Stomach smooth muscle (tissue), 2 donors: ENCODE data around the gene TBX10.
A peak's percentile ranks its signal among the peaks of the same experiment; 100 is the strongest.

Experiments
- H3K27ac ChIP-seq: one replicate; pipeline ENCODE4 v1.7.0; 2013; ENCODE audit warnings: mild to moderate bottlenecking, low read length, inconsistent platforms
- H3K27me3 ChIP-seq, 2 donors: one replicate each; pipeline ENCODE4 v1.7.0; 2013; ENCODE audit warnings: low read length in 2 of 2; ENCODE audit not compliant: insufficient read depth in 2 of 2, control insufficient read depth in 1 of 2
- H3K36me3 ChIP-seq, 2 donors: one replicate each; pipeline ENCODE4 v1.7.0; 2013; ENCODE audit warnings: low read length in 2 of 2; ENCODE audit not compliant: control insufficient read depth in 2 of 2, insufficient read depth in 2 of 2
- H3K4me1 ChIP-seq: one replicate; pipeline ENCODE4 v1.7.0; 2013; ENCODE audit warnings: low read length; ENCODE audit not compliant: control insufficient read depth, insufficient read depth
- H3K4me3 ChIP-seq, 2 donors: one replicate each; pipeline ENCODE4 v1.7.0; 2013; ENCODE audit warnings: low read length in 2 of 2
- H3K9ac ChIP-seq, 2 donors: one replicate each; pipeline ENCODE4 v1.7.0; 2013; ENCODE audit warnings: low read length in 2 of 2, mild to moderate bottlenecking in 1 of 2
- H3K9me3 ChIP-seq, 2 donors: one replicate each; pipeline ENCODE4 v1.7.0; 2013; ENCODE audit warnings: low read length in 2 of 2; ENCODE audit not compliant: control insufficient read depth in 2 of 2
- donor health status: healthy.
- donor health status: Pancreatic carcinoma.

TBX10 gene

DNA sequence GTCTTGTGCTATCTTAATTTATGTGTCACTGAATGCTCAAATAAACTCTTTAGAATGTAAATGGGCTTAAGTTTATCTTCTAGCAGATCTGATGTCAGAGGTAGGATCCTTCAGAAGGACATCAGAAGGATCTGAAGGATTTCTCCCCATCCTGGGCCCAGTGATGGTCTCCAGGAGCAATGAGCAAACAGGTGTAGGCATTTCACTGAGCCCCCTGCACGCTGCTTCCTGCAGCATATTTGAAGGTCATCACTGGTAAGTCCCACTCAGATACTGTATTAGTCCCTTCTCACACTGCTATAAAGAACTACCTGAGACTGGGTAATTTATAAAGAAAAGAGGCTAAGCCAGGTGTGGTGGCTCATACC, 51.4 kb downstream of the TBX10 start:
- Histone ChIP-seq H3K36me3 (peaks cover 9 to 12% of the 10 kb centered on the region in 2 donors), H3K4me1 (peaks cover 16% of the 10 kb centered on the region), H3K9me3 (no peaks in the 10 kb centered on the region), H3K27ac (no peak overlapping the region), H3K27me3 (no peaks in the 10 kb centered on the region), H3K9ac (peak overlapping the region in 1 of 2 donors; percentile 21), H3K4me3 (no peak overlapping the region)

DNA sequence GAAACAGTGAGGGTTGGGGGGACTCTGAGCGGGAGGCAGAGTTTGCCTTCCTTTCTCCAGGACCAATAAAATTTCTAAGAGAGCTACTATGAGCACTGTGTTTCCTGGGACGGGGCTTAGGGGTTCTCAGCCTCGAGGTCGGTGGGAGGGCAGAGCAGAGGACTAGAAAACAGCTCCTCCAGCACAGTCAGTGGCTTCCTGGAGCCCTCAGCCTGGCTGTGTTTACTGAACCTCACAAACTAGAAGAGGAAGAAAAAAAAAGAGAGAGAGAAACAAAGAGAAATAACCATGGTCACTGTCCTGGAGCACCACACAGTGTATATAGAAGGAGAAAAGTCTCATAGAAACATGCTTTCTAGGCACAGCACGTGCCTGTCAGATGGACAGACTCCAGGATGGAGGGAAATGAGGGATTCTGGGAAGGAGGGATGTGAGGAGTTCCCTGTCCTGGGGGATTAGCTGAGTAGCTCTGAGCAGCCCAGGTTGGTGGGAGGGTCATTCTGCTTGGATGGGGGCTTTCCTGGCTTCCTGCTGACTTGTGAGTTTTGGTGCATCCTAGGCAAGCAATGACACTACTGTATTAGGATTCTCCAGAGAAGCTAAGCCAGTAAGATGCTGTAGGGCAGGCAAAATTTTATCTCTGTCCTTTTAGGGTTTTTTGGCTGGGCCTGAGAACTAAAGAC, 52.9 kb downstream of the TBX10 start:
- no peak overlapping the region for H3K27ac ChIP-seq
- no peaks in the 10 kb centered on the region for H3K27me3 ChIP-seq
- no peak overlapping the region for H3K4me3 ChIP-seq
- peaks cover 19% of the 10 kb centered on the region for H3K4me1 ChIP-seq
- no peaks in the 10 kb centered on the region for H3K9me3 ChIP-seq
- peaks cover 9 to 12% of the 10 kb centered on the region in 2 donors for H3K36me3 ChIP-seq
- no peak overlapping the region for H3K9ac ChIP-seq

DNA sequence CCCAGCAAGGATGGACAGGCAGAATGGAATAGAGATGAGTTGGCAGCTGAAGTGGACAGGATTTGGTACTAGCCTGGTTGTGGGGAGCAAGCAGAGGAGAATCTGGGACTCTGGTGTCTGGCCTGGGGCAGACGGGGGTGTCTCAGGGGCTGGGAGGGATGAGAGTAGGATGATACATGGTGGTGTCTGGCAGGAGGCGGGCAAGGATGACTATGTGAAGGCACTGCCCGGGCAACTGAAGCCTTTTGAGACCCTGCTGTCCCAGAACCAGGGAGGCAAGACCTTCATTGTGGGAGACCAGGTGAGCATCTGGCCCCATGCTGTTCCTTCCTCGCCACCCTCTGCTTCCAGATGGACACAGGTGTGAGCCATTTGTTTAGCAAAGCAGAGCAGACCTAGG, 53.7 kb downstream of the TBX10 start:
- Histone ChIP-seq H3K36me3 (peaks cover 9 to 12% of the 10 kb centered on the region in 2 donors), H3K9ac (peak overlapping the region in 1 of 2 donors; percentile 21), H3K27me3 (no peaks in the 10 kb centered on the region), H3K4me3 (no peak overlapping the region), H3K4me1 (peaks cover 19% of the 10 kb centered on the region), H3K9me3 (no peaks in the 10 kb centered on the region), H3K27ac (peak overlapping the region; percentile 86)

DNA sequence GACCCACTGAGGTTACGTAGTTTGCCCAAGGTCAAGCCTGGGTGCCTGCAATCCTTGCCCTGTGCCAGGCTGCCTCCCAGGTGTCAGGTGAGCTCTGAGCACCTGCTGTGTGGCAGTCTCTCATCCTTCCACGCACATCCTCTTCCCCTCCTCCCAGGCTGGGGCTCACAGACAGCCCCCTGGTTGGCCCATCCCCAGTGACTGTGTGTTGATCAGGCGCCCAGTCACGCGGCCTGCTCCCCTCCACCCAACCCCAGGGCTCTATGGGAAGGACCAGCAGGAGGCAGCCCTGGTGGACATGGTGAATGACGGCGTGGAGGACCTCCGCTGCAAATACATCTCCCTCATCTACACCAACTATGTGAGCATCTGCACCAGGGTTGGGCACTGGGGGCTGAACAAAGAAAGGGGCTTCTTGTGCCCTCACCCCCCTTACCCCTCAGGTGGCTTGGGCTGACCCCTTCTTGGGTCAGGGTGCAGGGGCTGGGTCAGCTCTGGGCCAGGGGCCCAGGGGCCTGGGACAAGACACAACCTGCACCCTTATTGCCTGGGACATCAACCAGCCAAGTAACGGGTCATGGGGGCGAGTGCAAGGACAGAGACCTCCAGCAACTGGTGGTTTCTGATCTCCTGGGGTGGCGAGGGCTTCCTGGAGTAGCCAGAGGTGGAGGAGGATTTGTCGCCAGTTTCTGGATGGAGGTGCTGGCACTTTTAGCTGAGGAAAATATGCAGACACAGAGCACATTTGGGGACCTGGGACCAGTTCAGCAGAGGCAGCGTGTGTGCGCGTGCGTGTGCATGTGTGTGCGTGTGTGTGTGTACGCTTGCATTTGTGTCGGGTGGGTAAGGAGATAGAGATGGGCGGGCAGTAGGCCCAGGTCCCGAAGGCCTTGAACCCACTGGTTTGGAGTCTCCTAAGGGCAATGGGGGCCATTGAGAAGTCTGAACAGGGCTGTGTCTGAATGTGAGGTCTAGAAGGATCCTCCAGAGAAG, 54.4 kb downstream of the TBX10 start:
- H3K4me1 ChIP-seq: peaks cover 19% of the 10 kb centered on the region
- H3K27ac ChIP-seq: peak overlapping the region; percentile 86
- H3K27me3 ChIP-seq: no peaks in the 10 kb centered on the region
- H3K9me3 ChIP-seq: no peaks in the 10 kb centered on the region
- H3K4me3 ChIP-seq: peak overlapping the region; percentile 79 to 84
- H3K36me3 ChIP-seq: peaks cover 9 to 12% of the 10 kb centered on the region in 2 donors
- peak overlapping the region; percentile 89 to 98 for H3K9ac ChIP-seq

DNA sequence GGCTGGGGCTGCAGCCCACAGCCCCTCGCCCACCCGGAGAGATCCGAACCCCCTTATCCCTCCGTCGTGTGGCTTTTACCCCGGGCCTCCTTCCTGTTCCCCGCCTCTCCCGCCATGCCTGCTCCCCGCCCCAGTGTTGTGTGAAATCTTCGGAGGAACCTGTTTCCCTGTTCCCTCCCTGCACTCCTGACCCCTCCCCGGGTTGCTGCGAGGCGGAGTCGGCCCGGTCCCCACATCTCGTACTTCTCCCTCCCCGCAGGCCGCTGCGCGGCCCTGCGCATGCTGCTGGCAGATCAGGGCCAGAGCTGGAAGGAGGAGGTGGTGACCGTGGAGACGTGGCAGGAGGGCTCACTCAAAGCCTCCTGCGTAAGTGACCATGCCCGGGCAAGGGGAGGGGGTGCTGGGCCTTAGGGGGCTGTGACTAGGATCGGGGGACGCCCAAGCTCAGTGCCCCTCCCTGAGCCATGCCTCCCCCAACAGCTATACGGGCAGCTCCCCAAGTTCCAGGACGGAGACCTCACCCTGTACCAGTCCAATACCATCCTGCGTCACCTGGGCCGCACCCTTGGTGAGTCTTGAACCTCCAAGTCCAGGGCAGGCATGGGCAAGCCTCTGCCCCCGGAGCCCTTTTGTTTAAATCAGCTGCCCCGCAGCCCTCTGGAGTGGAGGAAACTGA, 55.2 kb downstream of the TBX10 start:
- H3K27ac ChIP-seq: peak overlapping the region; percentile 86
- H3K9me3 ChIP-seq: no peaks in the 10 kb centered on the region
- H3K4me1 ChIP-seq: peaks cover 19% of the 10 kb centered on the region
- H3K27me3 ChIP-seq: no peaks in the 10 kb centered on the region
- H3K4me3 ChIP-seq: peak overlapping the region; percentile 79 to 84
- peak overlapping the region; percentile 89 to 98 for H3K9ac ChIP-seq
- peaks cover 9 to 12% of the 10 kb centered on the region in 2 donors for H3K36me3 ChIP-seq

DNA sequence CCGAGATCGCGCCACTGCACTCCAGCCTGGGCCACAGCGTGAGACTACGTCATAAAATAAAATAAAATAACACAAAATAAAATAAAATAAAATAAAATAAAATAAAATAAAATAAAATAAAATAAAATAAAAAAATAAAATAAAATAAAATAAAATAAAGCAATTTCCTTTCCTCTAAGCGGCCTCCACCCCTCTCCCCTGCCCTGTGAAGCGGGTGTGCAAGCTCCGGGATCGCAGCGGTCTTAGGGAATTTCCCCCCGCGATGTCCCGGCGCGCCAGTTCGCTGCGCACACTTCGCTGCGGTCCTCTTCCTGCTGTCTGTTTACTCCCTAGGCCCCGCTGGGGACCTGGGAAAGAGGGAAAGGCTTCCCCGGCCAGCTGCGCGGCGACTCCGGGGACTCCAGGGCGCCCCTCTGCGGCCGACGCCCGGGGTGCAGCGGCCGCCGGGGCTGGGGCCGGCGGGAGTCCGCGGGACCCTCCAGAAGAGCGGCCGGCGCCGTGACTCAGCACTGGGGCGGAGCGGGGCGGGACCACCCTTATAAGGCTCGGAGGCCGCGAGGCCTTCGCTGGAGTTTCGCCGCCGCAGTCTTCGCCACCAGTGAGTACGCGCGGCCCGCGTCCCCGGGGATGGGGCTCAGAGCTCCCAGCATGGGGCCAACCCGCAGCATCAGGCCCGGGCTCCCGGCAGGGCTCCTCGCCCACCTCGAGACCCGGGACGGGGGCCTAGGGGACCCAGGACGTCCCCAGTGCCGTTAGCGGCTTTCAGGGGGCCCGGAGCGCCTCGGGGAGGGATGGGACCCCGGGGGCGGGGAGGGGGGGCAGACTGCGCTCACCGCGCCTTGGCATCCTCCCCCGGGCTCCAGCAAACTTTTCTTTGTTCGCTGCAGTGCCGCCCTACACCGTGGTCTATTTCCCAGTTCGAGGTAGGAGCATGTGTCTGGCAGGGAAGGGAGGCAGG, 56.0 kb downstream of the TBX10 start, which contains the start of gene GSTP1:
TSS of gene GSTP1 (plus strand) at position 566 of the 958 bp plus-strand sequence. CDS start at position 598, 32 bp downstream.
- Histone ChIP-seq H3K27ac (peak within 1 kb of the TSS; percentile 86), H3K27me3 (no peaks in the 10 kb centered on the region), H3K9me3 (no peaks in the 10 kb centered on the region), H3K4me3 (peak within 1 kb of the TSS; percentile 79 to 84), H3K4me1 (peaks cover 19% of the 10 kb centered on the region), H3K9ac (peak within 1 kb of the TSS; percentile 89 to 98), H3K36me3 (peaks cover 9 to 12% of the 10 kb centered on the region in 2 donors)

DNA sequence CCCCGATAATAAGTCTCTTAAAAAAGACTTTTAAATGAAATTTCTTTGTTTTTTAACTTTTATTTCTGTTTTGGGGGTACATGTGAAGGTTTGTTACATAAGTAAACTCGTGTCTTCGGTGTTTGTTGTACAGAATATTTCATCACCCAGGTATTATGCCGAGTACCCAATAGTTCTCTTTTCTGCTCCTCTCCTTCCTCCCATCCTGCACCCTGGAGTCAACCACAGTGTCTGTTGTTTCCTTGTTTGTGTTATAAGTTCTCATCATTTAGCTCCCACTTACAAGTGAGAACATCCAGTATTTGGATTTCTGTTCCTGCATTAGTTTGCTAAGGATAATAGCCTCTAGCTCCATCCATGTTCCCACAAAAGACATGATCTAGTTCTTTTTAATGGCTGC, 57.6 kb downstream of the TBX10 start:
- Histone ChIP-seq H3K36me3 (peaks cover 7% of the 10 kb centered on the region in 2 donors), H3K27ac (no peak overlapping the region), H3K9ac (no peak overlapping the region), H3K27me3 (peaks cover 0 to 4% of the 10 kb centered on the region in 2 donors), H3K4me1 (peaks cover 19% of the 10 kb centered on the region), H3K4me3 (no peak overlapping the region), H3K9me3 (no peaks in the 10 kb centered on the region)

DNA sequence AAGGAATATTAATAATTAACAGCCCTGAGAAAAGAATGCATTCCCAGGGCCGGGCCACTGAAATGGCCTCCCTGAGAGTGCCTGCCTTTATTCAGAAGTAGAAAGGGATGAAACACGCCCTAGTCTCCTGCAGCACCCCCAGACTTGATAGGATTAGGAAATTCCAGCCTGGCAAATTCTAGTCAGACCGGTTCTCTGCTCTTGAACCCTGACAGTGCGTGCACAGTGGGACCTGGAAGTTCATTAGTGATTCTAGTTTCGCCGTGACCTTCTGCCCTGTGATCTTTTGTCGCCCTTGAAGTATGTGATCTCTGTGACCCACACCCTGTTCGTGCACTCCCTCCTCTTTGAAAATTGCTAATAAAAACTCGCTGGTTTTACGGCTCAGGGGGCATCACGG, 58.1 kb downstream of the TBX10 start:
- no peak overlapping the region for H3K27ac ChIP-seq
- H3K9me3 ChIP-seq: no peaks in the 10 kb centered on the region
- H3K27me3 ChIP-seq: peaks cover 2 to 9% of the 10 kb centered on the region in 2 donors
- H3K9ac ChIP-seq: no peak overlapping the region
- no peak overlapping the region for H3K4me3 ChIP-seq
- H3K4me1 ChIP-seq: peaks cover 19% of the 10 kb centered on the region
- peaks cover 4 to 6% of the 10 kb centered on the region in 2 donors for H3K36me3 ChIP-seq
